AG09319 (cell line): ENCODE measurements around the gene CHCHD2.
A peak's percentile ranks its signal among the peaks of the same experiment; 100 is the strongest.
"Not testable (repeated sequence)": the region's sequence is repeated elsewhere in the genome, so short reads cannot be mapped to it uniquely, and the experiment has no call there.

Experiments used
- DNase-seq: peaks from one replicate; pipeline ENCODE4 v3.0.0-alpha.2; 2010; ENCODE audit warnings: low read depth; ENCODE audit errors: extremely low read depth
- TF ChIP-seq, protein P1 (sequence below): IDR thresholded peaks from 2 replicates; pipeline ENCODE4 v1.5.1; 2011; ENCODE audit warnings: low read depth, mild to moderate bottlenecking, inconsistent platforms, low read length, moderate library complexity

CHCHD2 gene

DNA sequence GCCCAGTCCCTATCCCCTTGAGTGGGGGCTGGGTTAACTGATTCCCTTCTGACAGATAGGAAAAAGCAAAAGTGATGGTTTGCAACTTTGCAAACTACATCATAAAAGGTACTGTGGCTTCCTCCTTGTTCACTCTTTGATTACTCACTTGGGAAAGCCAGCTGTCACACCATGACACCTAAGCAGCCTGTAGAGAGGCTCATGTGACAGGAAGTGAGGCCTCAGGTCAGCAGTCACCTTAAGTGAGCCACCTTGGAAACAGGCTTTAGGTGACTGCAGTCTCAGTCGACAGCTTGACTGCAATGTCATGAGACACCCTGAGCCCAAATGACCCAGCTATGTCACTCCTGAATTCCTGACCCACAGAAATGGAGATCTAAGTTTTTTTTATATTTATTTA, 4.3 kb upstream of the CHCHD2 start:
- no peak for DNase-seq
- TF ChIP-seq, protein P1, sequence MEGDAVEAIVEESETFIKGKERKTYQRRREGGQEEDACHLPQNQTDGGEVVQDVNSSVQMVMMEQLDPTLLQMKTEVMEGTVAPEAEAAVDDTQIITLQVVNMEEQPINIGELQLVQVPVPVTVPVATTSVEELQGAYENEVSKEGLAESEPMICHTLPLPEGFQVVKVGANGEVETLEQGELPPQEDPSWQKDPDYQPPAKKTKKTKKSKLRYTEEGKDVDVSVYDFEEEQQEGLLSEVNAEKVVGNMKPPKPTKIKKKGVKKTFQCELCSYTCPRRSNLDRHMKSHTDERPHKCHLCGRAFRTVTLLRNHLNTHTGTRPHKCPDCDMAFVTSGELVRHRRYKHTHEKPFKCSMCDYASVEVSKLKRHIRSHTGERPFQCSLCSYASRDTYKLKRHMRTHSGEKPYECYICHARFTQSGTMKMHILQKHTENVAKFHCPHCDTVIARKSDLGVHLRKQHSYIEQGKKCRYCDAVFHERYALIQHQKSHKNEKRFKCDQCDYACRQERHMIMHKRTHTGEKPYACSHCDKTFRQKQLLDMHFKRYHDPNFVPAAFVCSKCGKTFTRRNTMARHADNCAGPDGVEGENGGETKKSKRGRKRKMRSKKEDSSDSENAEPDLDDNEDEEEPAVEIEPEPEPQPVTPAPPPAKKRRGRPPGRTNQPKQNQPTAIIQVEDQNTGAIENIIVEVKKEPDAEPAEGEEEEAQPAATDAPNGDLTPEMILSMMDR = no peak

DNA sequence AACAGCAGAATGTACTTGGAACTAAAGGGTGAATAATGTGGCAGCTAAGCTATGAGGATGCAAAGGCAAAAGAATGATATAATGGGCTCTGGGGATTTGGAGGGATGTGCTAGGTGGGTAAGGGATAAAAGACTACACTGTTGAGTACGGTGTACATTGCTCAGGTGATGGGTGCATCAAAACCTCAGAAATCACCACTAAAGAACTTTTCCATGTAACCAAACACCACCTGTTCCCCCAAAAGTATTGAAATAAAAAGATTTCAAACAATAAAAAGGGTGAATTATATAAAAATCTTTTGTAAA, 1.6 kb upstream of the CHCHD2 start:
- DNase-seq = no peak
- TF ChIP-seq, protein P1 = no peak

DNA sequence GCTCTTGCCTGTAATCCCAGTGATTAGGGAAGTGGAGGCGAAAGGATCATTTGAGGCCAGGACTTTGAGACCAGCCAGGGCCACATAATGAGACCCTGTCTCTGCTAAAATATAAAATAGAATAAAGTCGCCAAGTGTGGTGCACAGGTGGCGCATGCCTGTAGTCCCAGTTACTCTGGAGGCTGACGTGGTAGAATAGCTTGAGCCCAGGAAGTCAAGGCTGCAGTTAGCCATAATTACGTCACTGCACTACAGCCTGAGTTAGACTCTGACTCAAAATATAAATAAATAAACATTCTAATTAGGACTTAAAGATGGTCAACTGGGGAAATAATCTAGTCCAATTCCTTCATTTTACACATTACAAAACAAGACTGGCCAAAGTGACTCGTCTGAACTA, 768 bp downstream of the CHCHD2 start:
- peak; percentile 42 for DNase-seq
- TF ChIP-seq, protein P1 = no peak

DNA sequence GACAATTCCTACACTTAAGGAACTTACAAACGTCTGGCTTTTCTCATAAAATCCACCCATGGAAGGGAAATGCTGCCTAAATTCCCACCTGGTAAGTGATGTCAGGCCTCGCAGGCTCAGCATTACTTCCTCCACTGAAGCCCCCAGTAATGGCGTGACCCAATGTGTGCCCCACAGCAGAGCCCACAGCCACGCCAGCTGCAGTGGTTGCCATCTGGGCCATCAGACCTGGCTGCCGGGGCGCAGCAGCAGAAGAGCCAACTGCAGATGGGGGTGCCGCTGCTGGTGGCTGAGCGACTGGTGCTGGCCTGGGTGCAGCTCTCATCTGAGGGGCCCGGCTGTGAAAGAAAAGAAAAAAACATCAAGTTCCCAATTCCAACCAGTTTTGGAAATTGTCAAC, 2.1 kb downstream of the CHCHD2 start:
- not testable (repeated sequence) for DNase-seq

DNA sequence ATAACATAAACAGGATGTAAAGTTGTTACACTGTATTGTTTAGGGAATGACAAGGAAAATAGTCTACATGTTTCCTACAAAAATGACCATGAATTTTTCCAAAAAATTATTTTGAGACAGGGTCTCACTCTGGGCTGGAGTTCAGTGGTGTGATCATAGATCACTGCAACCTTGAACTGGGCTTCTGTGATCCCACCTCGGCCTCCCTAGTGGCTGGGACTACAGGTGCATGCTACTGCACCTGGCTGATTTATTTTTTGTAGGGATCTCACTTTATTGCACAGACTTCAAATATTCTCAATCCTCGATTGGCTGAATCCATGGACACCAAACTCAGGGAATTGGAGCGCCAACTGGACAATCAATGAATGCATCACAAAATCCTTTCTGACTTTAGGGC, 6.6 kb downstream of the CHCHD2 start:
- TF ChIP-seq, protein P1 = no peak
- DNase-seq = no peak

DNA sequence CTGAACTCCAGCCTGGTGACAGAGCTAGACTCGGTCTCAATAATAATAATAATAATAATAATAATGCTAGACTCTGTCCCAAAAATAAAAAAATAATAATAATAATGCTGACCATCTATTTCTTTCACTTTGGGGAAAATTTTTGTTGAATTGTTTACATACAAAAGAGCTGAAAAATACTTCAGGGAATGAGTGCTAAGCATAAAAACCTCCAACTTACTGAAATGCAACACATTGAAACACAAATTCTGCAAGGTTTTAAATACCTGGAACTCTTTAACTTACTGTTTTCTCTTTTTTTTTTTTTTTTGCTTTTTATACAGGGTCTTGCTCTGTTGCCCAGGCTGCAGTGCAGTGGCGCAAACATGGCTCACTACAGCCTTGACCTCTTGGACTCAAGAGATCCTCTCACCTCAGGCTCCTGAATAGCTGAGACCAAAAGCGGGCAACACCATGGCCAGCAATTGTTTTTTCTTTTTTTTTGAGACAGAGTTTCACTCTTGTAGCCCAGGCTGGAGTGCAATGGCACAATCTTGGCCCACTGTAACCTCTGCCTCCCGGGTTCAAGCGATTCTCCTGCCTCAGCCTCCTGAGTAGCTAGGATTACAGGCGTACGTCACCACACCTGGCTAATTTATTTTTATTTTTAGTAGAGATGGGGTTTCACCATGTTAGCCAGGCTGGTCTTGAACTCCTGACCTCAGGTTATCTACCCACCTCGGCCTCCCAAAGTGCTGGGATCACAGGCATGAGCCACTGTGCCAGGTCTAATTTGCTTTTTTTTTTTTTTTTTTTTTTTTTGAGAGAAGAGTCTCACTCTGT, 7.9 kb downstream of the CHCHD2 start:
- not testable (repeated sequence) for DNase-seq

DNA sequence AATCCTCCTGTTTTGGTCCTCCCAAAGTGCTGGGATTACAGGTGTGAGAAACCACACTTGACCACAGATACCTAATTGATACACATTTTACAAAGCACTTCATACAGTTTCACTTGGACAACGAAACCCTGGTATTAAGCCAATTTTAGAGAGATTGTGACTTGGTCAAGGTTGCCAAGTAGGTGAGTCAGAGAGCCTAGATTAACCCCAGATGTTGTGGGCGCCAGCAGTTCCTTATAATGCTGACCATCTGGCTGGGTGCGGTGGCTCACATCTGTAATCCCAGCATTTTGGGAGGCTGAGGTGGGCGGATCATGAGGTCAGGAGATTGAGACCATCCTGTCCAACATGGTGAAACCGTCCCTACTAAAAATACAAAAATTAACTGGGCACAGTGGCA, 8.6 kb downstream of the CHCHD2 start:
- DNase-seq = peak; percentile 89
- TF ChIP-seq, protein P1 = no peak

DNA sequence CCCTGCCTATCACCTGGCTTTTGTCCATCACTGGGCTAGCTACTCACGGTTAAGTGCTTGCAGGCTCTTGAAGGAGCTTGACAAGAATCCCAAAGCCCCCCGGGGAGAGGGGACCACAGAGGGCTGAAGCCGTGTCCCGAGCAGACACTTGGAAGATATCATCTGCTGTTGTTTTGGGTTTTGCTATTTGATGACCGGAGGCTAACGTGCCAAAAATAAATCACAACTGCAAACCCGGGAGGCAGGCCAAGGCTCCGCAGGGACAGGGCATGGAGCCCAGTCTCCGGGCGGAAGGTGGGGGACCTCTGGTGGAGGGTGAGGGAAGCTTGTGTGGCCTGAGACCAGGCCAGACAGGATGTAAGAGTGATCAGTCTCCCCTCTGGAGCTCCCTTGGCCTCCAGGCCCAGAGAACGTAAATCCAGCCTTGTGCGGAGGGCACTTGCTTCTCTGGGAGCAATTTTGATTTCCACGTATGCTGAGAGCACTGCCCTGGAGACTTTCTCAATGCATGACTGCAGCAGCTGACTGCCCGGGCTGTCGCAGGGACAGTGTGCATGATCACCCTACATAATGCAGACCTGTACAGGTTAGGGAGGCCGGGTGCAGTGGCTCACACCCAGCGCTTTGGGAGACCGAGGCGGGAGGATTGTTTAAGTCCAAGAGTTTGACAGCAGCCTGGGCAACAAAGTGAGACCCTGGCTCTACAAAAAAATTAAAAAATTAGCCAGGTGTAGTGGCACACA, 13.3 kb downstream of the CHCHD2 start, which contains the start of gene PHKG1:
PHKG1 (minus strand) TSS at position 164 of the 743 bp plus-strand sequence. CDS start 4,011 bp downstream, outside the sequence.
- DNase-seq = peak; percentile 82
- TF ChIP-seq, protein P1 = peak; percentile 65

DNA sequence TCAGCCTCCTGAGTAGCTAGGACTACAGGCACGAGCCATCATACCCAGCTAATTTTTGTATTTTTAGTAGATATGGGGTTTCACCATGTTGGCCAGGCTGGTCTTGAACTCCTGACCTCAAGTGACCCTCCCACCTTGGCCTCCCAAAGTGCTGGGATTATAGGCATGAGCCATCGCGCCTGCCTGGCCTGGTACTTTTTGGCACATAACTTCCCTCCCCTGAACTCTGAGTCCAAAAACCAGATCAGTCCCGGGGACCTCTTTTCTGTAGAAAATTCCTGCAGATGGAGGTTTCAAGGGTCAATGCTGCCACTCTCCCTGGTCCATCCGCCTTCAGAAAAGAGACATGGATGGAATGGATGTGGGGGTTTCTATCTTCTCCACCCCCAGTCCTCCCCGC, 13.9 kb downstream of the CHCHD2 start:
- DNase-seq = not testable (repeated sequence)
